ENCODE measurements around the gene SFN. TPM values are rescaled to one million over a fixed set of nuclear protein-coding genes. Genes with fewer than 3 reads are reported as not detected.

Gene SFN
- total and polyA plus RNA-seq, 2 of the 13 experiments (the other 11 are each of a cell fraction or from before 2014, with no cell fraction given): 4.3 to 5.6 TPM

DNA sequence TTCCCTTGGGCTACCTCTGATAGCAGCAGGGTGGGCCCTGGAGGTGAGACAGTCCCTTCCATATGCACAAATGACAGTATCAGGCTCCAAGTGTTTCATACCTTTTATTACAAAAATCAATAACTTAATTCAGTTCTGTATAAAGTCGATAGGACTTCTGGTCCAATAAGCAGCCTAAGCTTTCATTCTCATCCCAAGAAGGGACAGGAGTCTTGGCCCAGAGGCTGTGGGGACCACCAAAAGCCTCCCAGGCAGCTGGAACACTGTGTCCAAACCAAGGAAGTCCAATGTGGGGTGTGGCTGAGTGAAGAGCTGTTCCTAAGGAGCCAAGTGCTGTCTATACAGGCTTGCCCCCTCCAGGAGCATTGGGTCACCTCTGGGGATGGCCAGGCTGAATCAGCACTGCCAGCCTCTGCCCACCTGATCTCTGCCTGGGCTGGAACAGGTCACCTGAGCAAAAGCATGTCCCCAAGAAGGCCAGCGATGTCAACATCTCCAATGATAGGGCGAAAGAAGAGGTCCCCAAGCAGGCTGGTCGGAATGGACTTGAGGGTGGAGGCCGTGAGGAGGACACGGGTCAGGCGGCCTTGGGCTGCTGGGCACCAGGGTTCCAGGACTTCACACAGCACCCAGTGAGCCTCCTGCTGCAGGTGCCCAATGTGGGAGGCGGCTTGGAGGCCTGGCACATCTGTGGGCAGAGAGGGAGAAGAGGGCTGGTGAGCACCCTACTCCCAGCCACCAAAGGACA lies 48.6 kb downstream of the SFN start (continued):
- TF ChIP-seq ZNF576 (CRISPR knock-in tag; IDR thresholded peaks at IDR 0.05): no peak
- no peak for TF ChIP-seq ZNF530 (CRISPR knock-in tag; IDR thresholded peaks at IDR 0.05; ENCODE audit: low read depth)
- no peak for TF ChIP-seq ZNF383 (CRISPR knock-in tag; IDR thresholded peaks at IDR 0.05; ENCODE audit: borderline replicate concordance)
- no peak for TF ChIP-seq PHF20 (CRISPR knock-in tag; IDR thresholded peaks at IDR 0.05)
- no peak for TF ChIP-seq ZNF232 (CRISPR knock-in tag; IDR thresholded peaks at IDR 0.05; ENCODE audit: borderline replicate concordance)
- TF ChIP-seq REPIN1 (CRISPR knock-in tag; IDR thresholded peaks at IDR 0.05; ENCODE audit: borderline replicate concordance, low read depth): no peak; the same call in 1 of the 2 replicates
- no peak for TF ChIP-seq ZBTB7B (CRISPR knock-in tag; IDR thresholded peaks at IDR 0.05)
- TF ChIP-seq ZBTB46 (CRISPR knock-in tag; IDR thresholded peaks at IDR 0.05; ENCODE audit: borderline replicate concordance): no peak
- TF ChIP-seq ZNF615 (CRISPR knock-in tag; IDR thresholded peaks at IDR 0.05; ENCODE audit: borderline replicate concordance): no peak
- no peak for TF ChIP-seq HBP1 (CRISPR knock-in tag; IDR thresholded peaks at IDR 0.05; ENCODE audit: low read depth)
- TF ChIP-seq, protein P1, sequence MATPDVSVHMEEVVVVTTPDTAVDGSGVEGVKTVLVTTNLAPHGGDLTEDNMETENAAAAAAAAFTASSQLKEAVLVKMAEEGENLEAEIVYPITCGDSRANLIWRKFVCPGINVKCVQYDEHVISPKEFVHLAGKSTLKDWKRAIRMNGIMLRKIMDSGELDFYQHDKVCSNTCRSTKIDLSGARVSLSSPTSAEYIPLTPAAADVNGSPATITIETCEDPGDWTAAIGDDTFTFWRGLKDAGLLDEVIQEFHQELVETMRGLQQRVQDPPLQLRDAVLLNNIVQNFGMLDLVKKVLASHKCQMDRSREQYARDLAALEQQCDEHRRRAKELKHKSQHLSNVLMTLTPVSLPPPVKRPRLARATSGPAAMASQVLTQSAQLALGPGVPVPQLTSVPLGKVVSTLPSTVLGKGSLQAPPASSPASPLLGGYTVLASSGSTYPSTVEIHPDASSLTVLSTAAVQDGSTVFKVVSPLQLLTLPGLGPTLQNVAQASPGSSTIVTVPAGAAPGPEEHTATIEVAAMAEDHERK (CRISPR knock-in tag; IDR thresholded peaks at IDR 0.05; ENCODE audit: low read depth): no peak
- TF ChIP-seq HOXD1 (CRISPR knock-in tag; IDR thresholded peaks at IDR 0.05): no peak
- no peak for TF ChIP-seq ZBTB10 (CRISPR knock-in tag; IDR thresholded peaks at IDR 0.05; ENCODE audit: borderline replicate concordance)
- no peak for TF ChIP-seq ZC3H4 (CRISPR knock-in tag; IDR thresholded peaks at IDR 0.05; ENCODE audit: borderline replicate concordance)
- no peak for TF ChIP-seq MLXIP (CRISPR knock-in tag; IDR thresholded peaks at IDR 0.05; ENCODE audit: borderline replicate concordance)
- TF ChIP-seq ZNF629 (CRISPR knock-in tag; conservative IDR thresholded peaks at IDR 0.05): no peak
- no peak for TF ChIP-seq ZNF136 (CRISPR knock-in tag; IDR thresholded peaks at IDR 0.05; ENCODE audit: low read depth)
- TF ChIP-seq ZNF510 (CRISPR knock-in tag; IDR thresholded peaks at IDR 0.05; ENCODE audit: low read depth): no peak

Data from HepG2 (cell line).